Activated naive CD4-positive, alpha-beta T cell treated with anti-CD3 and anti-CD28 coated beads, Interleukin-2, amount 50 U/mL, for 72 hours (primary cell): ENCODE data around the gene B4GALT6. TPM values are rescaled to one million over a fixed set of nuclear protein-coding genes. Genes with fewer than 3 reads are reported as not detected.
A peak's percentile ranks its signal among the peaks of the same experiment; 100 is the strongest.
"Not testable (repeated sequence)": the region's sequence is repeated elsewhere in the genome, so short reads cannot be mapped to it uniquely, and the experiment has no call there.

Source experiments
- ATAC-seq, 2 donors: fragments of 150-1000 bp; cut with Tn5 transposase; 2 replicates each; pipeline ENCODE4 v1.10.0; 2021; ENCODE audit warnings: mild to moderate bottlenecking in 2 of 2, moderate library complexity in 2 of 2
- DNase-seq, 2 donors: peaks; one replicate each; pipeline ENCODE4 v3.0.0; 2021 to 2022; ENCODE audit warnings: low spot score in 2 of 2
- H3K27ac Mint-ChIP-seq, 2 donors: one replicate each; pipeline ENCODE4 v1.8.0; 2022; ENCODE audit warnings: mild to moderate bottlenecking in 2 of 2, mixed read lengths in 2 of 2
- H3K36me3 Mint-ChIP-seq, 2 donors: one replicate each; pipeline ENCODE4 v1.8.0; 2022; ENCODE audit warnings: mixed read lengths in 2 of 2
- H3K9me3 Mint-ChIP-seq, 2 donors: one replicate each; pipeline ENCODE4 v1.8.0; 2022; ENCODE audit warnings: mixed read lengths in 2 of 2
- total RNA-seq, 2 donors: library from RNA; stranded (reverse); gene quantifications; one replicate each; pipeline ENCODE4 v1.2.3, GENCODE V29; 2022

B4GALT6 gene, protein sequence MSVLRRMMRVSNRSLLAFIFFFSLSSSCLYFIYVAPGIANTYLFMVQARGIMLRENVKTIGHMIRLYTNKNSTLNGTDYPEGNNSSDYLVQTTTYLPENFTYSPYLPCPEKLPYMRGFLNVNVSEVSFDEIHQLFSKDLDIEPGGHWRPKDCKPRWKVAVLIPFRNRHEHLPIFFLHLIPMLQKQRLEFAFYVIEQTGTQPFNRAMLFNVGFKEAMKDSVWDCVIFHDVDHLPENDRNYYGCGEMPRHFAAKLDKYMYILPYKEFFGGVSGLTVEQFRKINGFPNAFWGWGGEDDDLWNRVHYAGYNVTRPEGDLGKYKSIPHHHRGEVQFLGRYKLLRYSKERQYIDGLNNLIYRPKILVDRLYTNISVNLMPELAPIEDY
- 1 to 10 TPM in 1 of 2 donors, under 1 TPM in 1; 0.64 to 7.7 TPM for total RNA-seq

DNA sequence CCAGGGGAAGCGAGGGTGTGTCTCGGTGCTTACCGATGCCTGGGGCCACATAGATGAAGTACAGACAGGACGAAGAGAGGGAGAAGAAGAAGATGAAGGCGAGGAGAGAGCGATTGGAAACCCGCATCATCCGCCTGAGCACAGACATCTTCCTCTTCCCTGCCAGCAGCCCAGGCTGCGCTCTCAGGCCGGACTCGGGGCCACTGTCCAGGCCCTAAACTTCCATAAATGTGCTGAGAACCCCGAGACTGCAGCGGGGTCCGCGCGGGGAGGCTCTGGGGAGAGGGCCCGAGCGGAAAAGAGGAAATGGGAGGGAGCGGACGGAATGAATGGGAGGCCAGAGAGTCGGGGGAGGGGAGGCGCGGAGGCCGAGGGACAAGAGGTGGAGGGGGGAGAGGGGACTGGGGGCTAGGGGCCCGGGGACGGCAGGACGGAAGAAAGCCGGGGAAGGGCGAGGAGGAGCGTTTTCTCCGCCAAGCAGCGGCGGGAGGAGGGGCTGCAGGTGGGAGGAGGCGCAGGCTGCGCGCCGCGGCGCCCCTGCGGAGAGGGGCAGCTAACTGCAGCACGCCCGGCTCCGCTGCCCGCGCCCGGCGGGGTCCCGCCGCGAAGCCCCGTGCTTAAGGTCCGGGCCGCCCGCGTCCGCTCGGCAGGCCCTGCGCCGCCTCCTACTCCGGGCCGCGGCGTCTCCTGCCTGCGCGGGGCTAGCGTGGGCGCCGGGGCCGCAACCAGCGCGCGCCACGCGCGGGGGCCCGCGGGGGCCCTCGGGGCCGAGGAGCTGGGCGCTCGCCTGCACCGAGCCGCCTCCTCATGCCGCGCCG lies at the start of gene B4GALT6:
Gene B4GALT6 (minus strand): TSS at position 303 of the 818 bp plus-strand sequence. CDS start 155 bp downstream, at position 148.
- ATAC-seq (peak; percentile 44 to 46), DNase-seq (peak in 1 of 2 donors; percentile 28)
- no peaks in the 10 kb centered on the region for H3K9me3 Mint-ChIP-seq
- H3K27ac Mint-ChIP-seq: peak within 1 kb of the TSS in 1 of 2 donors; percentile 84
- peaks cover 6% of the 10 kb centered on the region in 2 donors for H3K36me3 Mint-ChIP-seq

DNA sequence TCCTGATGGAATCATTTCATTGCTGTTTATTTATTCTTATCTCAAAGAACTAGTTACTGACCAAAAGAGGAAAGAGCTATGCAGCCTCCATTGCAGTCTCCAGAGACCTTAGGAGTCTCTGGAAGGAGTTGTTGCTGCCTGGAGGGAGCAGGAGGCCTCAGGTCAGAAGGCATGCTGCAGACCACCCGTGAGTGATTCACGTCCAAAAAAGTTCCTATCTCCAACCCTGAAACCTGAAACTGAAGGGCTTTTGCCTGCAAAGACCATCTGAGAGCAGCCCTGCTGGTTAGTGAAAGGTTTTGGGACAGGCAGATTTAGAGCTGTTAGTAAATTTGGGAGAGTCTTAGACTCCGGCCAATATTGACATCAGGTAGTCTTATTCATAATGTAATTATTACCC lies 47.2 kb upstream of the B4GALT6 start:
- no peaks in the 10 kb centered on the region for H3K36me3 Mint-ChIP-seq
- ATAC-seq (no peak), DNase-seq (no peak)
- H3K9me3 Mint-ChIP-seq: no peaks in the 10 kb centered on the region
- no peak overlapping the region for H3K27ac Mint-ChIP-seq

DNA sequence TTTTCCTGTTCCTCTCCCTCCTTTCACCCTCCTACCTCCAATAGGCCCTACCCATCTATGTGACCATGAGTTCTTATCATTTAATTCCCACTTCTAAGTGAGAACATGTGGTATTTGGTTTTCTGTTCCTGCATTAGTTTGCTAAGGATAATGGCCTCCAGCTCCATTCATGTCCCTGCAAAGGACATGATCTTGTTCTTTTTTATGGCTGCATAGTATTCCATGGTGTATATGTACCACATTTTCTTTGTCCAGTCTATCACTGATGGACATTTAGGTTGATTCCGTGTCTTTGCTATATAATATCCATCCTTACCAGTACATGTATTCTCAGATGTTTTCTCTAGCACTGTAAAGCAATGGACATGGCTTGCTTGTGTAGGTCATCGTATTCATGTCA lies 44.8 kb upstream of the B4GALT6 start:
- H3K36me3 Mint-ChIP-seq, H3K27ac Mint-ChIP-seq, H3K9me3 Mint-ChIP-seq, DNase-seq, ATAC-seq: not testable (repeated sequence)

DNA sequence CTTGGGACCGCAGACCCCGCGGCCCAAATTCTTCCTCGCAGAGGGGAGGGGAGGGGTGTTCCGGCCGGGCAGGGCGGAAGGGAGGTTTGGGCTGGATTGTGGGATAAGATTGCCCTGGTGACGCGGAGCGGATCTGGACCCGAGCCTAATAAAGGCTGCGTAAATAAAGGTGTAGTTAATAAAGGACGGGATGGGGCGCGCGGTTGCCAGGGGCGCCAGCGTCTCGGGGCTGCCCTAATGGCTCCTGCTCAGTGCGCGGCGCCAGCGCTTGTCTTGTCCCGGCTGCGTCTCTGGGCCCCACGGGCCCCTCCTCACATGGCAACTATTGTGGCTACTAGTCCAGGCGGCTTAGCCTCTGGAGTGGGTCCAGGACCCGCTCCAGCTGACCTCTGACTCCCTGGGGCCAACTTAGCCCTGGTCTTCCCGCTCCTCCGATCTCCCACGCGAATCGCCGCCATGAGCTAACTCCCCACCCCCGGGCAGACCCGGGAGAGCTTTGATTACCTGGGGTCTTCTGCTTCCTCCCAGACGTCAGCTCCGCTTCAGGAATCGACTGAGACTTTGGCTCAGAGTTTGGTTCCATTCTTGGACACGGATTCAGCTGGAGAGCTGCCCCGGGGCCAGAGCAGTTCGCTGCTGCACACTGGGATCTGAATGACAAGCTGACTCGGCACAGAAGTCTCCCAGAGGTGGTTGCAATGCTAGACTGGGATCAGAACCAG lies 39.8 kb upstream of the B4GALT6 start:
- Mint-ChIP-seq H3K9me3 (peaks cover 5% of the 10 kb centered on the region in 2 donors), H3K27ac (no peak overlapping the region), H3K36me3 (peaks cover 0 to 5% of the 10 kb centered on the region in 2 donors)
- DNase-seq (no peak), ATAC-seq (peak in 1 of 2 donors; percentile 41)

DNA sequence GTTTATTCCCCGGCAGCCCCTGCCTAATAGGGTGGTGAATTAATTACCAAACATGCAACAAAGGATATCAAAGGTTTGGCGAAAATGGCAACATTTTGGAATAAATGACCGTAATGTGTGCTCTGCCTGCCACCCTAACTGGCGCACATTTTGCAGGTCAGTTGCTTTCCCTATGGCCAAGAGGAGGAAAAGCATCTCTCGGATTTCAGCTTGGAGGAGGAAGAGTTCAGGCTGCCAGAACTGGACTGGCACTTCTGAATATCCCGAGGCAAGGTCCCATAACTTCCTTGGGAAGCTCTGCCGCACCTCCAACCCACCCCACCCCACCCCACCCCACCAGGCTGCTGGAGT lies 39.2 kb upstream of the B4GALT6 start:
- Mint-ChIP-seq H3K36me3 (peaks cover 0 to 5% of the 10 kb centered on the region in 2 donors), H3K9me3 (peaks cover 5 to 7% of the 10 kb centered on the region in 2 donors), H3K27ac (no peak overlapping the region)
- DNase-seq (no peak), ATAC-seq (no peak)

DNA sequence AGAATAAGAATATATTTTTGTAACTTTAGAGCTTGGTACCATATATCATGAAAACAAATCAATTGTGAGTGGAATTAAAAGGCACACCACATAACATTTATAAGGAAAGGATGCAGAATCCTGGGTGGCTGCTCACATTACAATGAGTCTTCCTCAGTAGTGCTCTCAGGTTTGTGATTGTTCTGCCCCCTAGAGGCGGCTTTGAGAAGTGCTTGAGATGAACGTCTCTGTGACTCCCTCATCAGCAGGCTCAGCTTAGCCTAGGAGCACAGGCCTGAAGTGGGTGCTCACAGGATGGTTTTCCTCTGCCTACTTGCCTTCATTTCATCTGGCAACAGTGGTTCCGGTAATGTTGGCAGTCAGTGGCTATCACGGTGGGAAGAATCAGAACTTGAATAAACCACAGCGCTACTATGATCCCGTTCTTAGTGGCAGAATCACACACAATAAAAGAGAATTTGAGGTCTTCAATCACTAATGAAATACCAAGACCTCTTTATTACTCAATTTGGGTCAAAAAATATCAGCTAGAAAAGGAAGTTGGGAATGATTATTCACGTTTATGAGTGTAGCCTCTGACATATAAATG lies 38.1 kb upstream of the B4GALT6 start:
- peaks cover 0 to 5% of the 10 kb centered on the region in 2 donors for H3K36me3 Mint-ChIP-seq
- peak; percentile 66 to 85 for DNase-seq

DNA sequence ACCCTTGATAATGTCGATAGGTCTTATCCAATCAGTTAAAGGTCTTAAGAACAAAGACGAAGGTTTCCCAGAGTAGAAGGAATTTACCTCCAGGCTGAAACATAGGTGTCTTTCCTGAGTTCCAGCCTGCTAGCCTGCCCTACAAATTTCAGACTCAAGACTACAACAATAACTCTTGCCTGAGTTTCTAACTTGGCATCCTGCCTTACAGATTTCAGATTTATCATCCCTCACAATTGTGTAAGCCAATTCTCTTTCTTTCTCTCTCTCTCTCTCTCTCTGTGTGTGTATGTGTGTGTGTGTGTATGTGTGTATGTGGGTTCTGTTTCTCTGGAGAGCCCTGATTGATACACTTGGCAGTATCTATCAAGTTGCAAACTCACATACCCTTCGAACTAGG lies 37.2 kb upstream of the B4GALT6 start:
- DNase-seq (no peak), ATAC-seq (no peak)
- peaks cover 5 to 7% of the 10 kb centered on the region in 2 donors for H3K9me3 Mint-ChIP-seq
- peaks cover 0 to 5% of the 10 kb centered on the region in 2 donors for H3K36me3 Mint-ChIP-seq
- H3K27ac Mint-ChIP-seq: no peak overlapping the region

More for the DNA sequence above, 38.1 kb upstream of the B4GALT6 start:
- no peak overlapping the region for H3K27ac Mint-ChIP-seq
- peaks cover 5 to 7% of the 10 kb centered on the region in 2 donors for H3K9me3 Mint-ChIP-seq
- ATAC-seq: peak; percentile 92 to 97

DNA sequence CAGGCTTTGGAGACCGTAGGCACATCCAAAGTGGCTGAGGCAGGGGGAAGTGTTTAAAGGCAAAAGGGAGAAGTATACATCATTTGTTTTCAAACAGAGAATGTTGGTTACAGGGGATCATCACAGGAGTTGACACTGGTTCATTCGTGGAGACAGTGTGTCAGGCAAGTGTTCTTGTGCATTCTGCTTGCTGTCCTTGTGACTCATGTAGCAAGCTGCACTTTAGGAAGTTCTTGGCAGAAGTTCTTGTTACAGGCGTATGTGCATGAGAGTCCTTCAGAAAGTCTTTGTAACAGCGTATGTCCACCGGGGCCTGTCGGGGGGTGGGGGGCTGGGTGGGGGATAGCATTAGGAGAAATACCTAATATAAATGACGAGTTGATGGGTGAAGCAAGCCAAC lies 36.5 kb upstream of the B4GALT6 start:
- Mint-ChIP-seq H3K27ac (no peak overlapping the region), H3K36me3 (peaks cover 0 to 5% of the 10 kb centered on the region in 2 donors), H3K9me3 (peaks cover 5 to 7% of the 10 kb centered on the region in 2 donors)
- ATAC-seq (no peak), DNase-seq (no peak)

DNA sequence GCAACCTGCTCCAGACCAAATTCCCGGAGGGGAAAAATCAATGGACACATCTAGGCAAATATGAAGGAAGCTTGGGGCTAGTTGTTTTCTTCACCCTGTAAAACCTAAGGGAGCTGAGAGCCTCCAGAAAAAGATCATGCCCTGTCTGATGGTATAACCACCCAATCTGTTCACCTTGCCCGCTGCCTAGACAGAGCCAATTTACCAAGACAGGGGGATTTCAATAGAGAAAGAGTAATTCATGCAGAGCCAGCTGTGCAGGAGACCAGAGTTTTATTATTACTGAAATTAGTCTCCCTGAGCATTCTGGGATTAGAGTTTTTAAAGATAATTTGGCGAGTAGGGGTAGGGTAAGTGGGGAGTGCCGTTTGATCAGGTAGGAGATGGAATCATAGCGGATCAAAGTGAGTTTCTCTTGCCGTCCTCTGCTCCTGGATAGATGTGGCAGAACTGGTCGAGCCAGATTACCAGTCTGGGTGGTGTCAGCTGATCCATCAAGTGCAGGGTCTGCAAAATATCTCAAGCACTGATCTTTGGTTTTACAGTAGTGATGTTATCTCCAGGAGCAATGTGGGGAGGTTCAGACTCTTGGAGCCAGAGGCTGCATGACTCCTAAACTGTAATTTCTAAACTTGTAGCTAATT lies 35.1 kb upstream of the B4GALT6 start:
- Mint-ChIP-seq H3K36me3 (peaks cover 0 to 4% of the 10 kb centered on the region in 2 donors), H3K27ac (no peak overlapping the region), H3K9me3 (peaks cover 5 to 7% of the 10 kb centered on the region in 2 donors)
- DNase-seq (no peak), ATAC-seq (no peak)

DNA sequence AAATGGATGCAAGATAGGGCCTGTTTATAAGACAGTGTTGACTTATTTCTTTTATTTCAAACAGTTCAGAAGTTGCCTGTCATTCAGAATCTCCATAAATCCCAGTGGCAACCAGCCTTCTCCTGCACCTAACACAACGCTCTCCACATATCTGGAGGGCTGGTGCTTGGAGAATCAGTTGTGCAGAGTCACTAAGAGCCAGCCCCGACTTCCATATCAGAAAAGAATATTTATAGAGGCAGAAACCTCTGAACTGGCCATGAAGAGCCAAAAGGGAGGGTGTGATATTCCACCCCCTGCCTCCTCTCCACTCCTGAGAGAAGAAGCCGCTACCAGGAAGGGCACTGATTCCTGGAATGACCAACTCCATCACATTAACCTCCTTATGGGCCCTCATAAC lies 34.0 kb upstream of the B4GALT6 start:
- peaks cover 5 to 7% of the 10 kb centered on the region in 2 donors for H3K9me3 Mint-ChIP-seq
- no peaks in the 10 kb centered on the region for H3K36me3 Mint-ChIP-seq
- DNase-seq: no peak
- no peak overlapping the region for H3K27ac Mint-ChIP-seq
- no peak for ATAC-seq

DNA sequence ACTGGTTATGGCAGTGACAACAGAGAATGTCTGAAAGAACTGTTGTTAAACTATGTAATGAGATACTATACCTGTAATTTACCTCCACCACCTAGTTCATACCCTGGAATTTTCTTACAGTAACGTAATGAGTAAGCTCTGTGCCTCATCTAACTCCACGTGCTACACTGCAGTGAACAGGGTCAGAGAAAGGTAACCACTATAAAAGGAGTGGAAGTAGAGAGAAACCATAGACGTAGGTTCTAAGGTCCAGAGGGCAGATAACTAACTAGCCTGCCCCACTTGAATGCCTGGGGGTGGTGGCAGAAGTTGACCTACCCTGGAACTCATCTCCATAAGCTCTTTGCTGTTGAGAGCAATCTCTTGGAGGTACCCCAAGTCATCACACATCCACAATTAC lies 32.0 kb upstream of the B4GALT6 start:
- Mint-ChIP-seq H3K27ac (no peak overlapping the region), H3K36me3 (no peaks in the 10 kb centered on the region), H3K9me3 (peaks cover 5 to 7% of the 10 kb centered on the region in 2 donors)
- DNase-seq: no peak
- ATAC-seq: no peak

DNA sequence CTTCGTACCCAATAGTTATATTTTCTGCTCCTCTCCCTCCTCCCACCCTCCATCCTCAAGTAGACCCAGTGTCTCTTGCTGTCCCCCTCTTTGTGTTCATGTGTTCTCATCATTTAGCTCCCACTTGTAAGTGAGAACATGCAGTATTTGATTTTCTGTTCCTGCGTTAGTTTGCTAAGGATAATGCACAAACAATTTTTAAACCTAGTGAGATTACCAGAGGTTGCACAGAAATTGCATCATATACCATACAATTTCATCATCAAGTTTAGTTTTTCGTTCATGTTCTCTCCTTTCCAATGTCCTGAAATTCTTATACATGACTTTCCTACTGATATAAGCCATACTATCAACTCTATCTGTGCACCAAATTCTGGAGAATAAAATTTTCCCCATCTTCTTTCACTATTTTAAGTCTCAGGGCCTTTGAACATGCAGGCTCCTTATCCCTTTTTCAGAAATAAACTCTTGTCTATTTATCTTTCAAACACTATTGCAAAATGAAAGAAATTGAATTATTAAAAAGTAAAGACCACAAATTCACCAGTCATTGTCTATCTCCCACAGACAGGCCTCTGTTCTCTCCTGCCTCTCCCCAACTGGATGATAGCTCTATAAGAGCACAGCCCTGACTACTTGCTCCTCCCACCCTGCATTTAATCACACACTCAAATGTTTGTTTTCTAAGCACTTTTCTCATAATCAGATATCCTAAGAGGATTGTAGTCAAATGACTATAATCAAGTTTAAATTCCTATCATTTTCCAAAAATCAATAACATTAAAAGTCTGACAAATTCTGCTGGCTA lies 27.2 kb upstream of the B4GALT6 start:
- no peak for ATAC-seq
- Mint-ChIP-seq H3K27ac (no peak overlapping the region), H3K9me3 (no peaks in the 10 kb centered on the region), H3K36me3 (no peaks in the 10 kb centered on the region)
- no peak for DNase-seq

DNA sequence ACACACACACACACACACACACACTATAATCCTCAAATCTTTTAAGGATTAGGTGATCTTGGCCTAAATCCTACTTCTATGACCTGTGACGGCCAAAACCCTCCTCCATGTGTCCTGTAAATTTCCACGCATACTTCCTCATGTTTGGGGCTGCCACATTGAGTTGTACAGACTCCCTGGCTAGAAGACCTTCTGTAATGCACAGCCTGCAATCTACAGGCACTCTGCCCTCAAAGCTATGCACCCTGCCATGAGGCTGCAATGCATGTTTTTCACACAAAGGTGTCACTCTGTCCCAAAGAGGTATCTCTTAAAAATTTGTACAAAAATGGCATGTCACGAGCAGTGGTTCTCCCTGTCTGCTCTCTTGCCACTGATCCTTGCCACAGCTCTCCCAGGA lies 26.4 kb upstream of the B4GALT6 start:
- no peak for ATAC-seq
- H3K27ac Mint-ChIP-seq: no peak overlapping the region
- DNase-seq: no peak
- H3K9me3 Mint-ChIP-seq: no peaks in the 10 kb centered on the region
- H3K36me3 Mint-ChIP-seq: no peaks in the 10 kb centered on the region

DNA sequence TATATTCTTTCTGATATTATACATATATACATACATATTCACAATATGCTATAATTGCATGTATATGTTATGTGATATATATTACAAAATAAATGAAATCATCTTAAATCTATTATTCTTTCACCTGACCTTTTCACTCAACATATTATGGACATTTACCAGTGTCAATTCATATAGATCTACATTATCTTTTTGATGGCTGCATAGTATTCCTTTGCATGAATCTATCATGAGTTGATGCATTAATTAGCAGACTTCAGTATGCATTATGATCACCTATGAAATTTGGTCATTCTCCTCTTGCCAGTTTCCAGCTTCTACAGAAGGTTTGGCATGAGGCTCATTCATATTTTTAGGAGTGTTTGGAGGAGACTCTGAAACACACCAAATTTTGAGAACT lies 23.4 kb upstream of the B4GALT6 start:
- Mint-ChIP-seq H3K27ac (no peak overlapping the region), H3K36me3 (no peaks in the 10 kb centered on the region), H3K9me3 (no peaks in the 10 kb centered on the region)
- ATAC-seq (no peak), DNase-seq (no peak)

DNA sequence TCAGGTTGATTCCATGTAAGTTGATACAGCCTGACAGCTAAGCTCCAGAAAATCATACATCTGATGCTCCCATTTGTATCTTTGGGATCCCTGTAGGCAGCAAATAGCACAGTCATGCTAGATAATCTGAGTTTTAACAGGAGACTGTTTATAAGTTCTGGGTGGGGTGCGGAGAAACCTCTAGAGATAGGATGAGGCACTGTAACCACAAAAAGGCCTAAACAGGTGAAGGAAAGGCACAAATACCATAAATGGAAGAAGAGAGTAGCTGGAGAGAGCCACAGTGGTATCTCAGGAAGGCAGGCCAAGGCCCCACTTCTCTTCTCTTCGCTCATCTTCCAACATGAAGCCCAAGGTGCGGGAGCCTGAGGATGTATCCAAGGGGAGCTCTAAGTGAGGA lies 18.1 kb upstream of the B4GALT6 start:
- H3K36me3 Mint-ChIP-seq: peaks cover 0 to 4% of the 10 kb centered on the region in 2 donors

More for the DNA sequence above, 18.1 kb upstream of the B4GALT6 start:
- ATAC-seq: no peak
- Mint-ChIP-seq H3K9me3 (no peaks in the 10 kb centered on the region), H3K27ac (no peak overlapping the region)
- DNase-seq: no peak
